ENCODE results near the gene FGF12.

GRCh38 chr3:192273697-192274010 is 453.7 kb downstream of the FGF12 start:
- no peak for TF ChIP-seq POLR2A (IDR thresholded peaks at IDR 0.05)
- no peak for TF ChIP-seq CTCF (IDR thresholded peaks at IDR 0.05 in 8 of 11, conservative IDR thresholded peaks at IDR 0.05 in 3 of 11)
